Smooth muscle cell (in vitro differentiated cells): ENCODE data around the gene DDX1. TPM values are rescaled to one million over a fixed set of nuclear protein-coding genes. Genes with fewer than 3 reads are reported as not detected.

ENCODE experiments used
- DNase-seq: peaks from one replicate; lab custom pipeline; 2025; ENCODE audit not compliant: unreplicated experiment; lab: John Stamatoyannopoulos, UW
- H2AFZ ChIP-seq: fragments of 200-600 bp; sonication (generic); 2 replicates; pipeline ENCODE4 v1.6.0; 2016; ENCODE audit warnings: antibody characterized with exemption, low read depth, mild to moderate bottlenecking
- H3F3A ChIP-seq: fragments of 200-600 bp; sonication (generic); 2 replicates; pipeline ENCODE4 v1.6.0; 2017; ENCODE audit warnings: antibody characterized with exemption, low read depth
- H3K27ac ChIP-seq: fragments of 200-600 bp; sonication (generic); 2 replicates; pipeline ENCODE4 v1.5.1; 2016; ENCODE audit warnings: low read depth, mild to moderate bottlenecking
- H3K27me3 ChIP-seq: fragments of 200-600 bp; sonication (generic); 2 replicates; pipeline ENCODE4 v1.6.1; 2016; ENCODE audit warnings: low read depth, mild to moderate bottlenecking
- H3K36me3 ChIP-seq: fragments of 200-600 bp; sonication (generic); 2 replicates; pipeline ENCODE4 v1.5.1; 2016; ENCODE audit warnings: low read depth
- H3K4me1 ChIP-seq: fragments of 200-600 bp; sonication (generic); 2 replicates; pipeline ENCODE4 v1.5.1; 2016; ENCODE audit warnings: low read depth
- H3K4me2 ChIP-seq: fragments of 200-600 bp; sonication (generic); 2 replicates; pipeline ENCODE4 v1.6.0; 2016; ENCODE audit warnings: mild to moderate bottlenecking
- H3K4me3 ChIP-seq: fragments of 200-600 bp; sonication (generic); 2 replicates; pipeline ENCODE4 v1.5.1; 2016; ENCODE audit warnings: mild to moderate bottlenecking
- H3K79me2 ChIP-seq: fragments of 200-600 bp; sonication (generic); 2 replicates; pipeline ENCODE4 v1.6.0; 2016; ENCODE audit warnings: low read depth, mild to moderate bottlenecking
- H3K9ac ChIP-seq: fragments of 200-600 bp; sonication (generic); 2 replicates; pipeline ENCODE4 v1.6.0; 2016; ENCODE audit warnings: low read depth
- H3K9me3 ChIP-seq: fragments of 200-600 bp; sonication (generic); replicated peaks from 2 replicates; pipeline ENCODE4 v1.5.1; 2016; ENCODE audit warnings: low read depth
- H4K20me1 ChIP-seq: fragments of 200-600 bp; sonication (generic); 2 replicates; pipeline ENCODE4 v1.6.0; 2016; ENCODE audit warnings: low read depth
- CTCF ChIP-seq: fragments of 200-600 bp; sonication (generic); IDR thresholded peaks from 2 replicates; pipeline ENCODE4 v1.5.1; 2017; ENCODE audit warnings: borderline replicate concordance, mild to moderate bottlenecking, antibody characterized with exemption; ENCODE audit not compliant: insufficient read depth, poor library complexity, severe bottlenecking
- WGBS: methylation state at CpG from one replicate; pipeline ENCODE4 v1.1.7; 2016; ENCODE audit warnings: low lambda C conversion rate; 5-methylcytosine and 5-hydroxymethylcytosine counted together
- polyA plus RNA-seq: library from polyadenylated mRNA; unstranded; fragments of >200 nt; fragmentation: Nextera tagmentation; extraction: Ambion mirVana; gene quantifications from 2 replicates; pipeline ENCODE4 v1.2.1, GENCODE V29; 2016
- total RNA-seq: library from RNA; depleted of rRNA; stranded (reverse); fragments of >200 nt; gene quantifications from 2 replicates; pipeline ENCODE4 v1.2.3, GENCODE V29; 2014

The DDX1 gene
- total and polyA plus RNA-seq, 2 experiments from 2014 or later: 71.3 to 78.7 TPM

GRCh38 chr2:15647622-15648590, 56.2 kb downstream of the DDX1 start:
- TF ChIP-seq CTCF: no peak
- H2AFZ ChIP-seq: no peak overlapping the region
- no peak for DNase-seq
- no peaks in the 10 kb centered on the region for H4K20me1 ChIP-seq
- no peaks in the 10 kb centered on the region for H3F3A ChIP-seq
- H3K9ac ChIP-seq: no peak overlapping the region
- H3K9me3 ChIP-seq: no peaks in the 10 kb centered on the region
- H3K36me3 ChIP-seq: no peaks in the 10 kb centered on the region
- H3K4me1 ChIP-seq: peaks cover 7% of the 10 kb centered on the region
- no peak overlapping the region for H3K4me3 ChIP-seq
- 87% methylated on average over 18 of the region's 18 CpGs for WGBS
- no peak overlapping the region for H3K4me2 ChIP-seq
- no peaks in the 10 kb centered on the region for H3K79me2 ChIP-seq
- H3K27ac ChIP-seq: no peak overlapping the region
- peaks cover 18% of the 10 kb centered on the region for H3K27me3 ChIP-seq

GRCh38 chr2:15648593-15649525, 57.2 kb downstream of the DDX1 start:
- no peaks in the 10 kb centered on the region for H3K4me1 ChIP-seq
- H3F3A ChIP-seq: no peaks in the 10 kb centered on the region
- 89% methylated on average over 10 of the region's 10 CpGs for WGBS
- peaks cover 18% of the 10 kb centered on the region for H3K27me3 ChIP-seq
- TF ChIP-seq CTCF: no peak
- no peak overlapping the region for H3K27ac ChIP-seq
- H3K36me3 ChIP-seq: no peaks in the 10 kb centered on the region
- no peaks in the 10 kb centered on the region for H4K20me1 ChIP-seq
- no peak for DNase-seq
- no peak overlapping the region for H3K4me2 ChIP-seq
- H3K79me2 ChIP-seq: no peaks in the 10 kb centered on the region
- H3K9ac ChIP-seq: no peak overlapping the region
- no peak overlapping the region for H3K4me3 ChIP-seq
- H2AFZ ChIP-seq: no peak overlapping the region
- no peaks in the 10 kb centered on the region for H3K9me3 ChIP-seq

- no peaks in the 10 kb centered on the region for H3K36me3 ChIP-seq
- H3K9ac ChIP-seq: no peak overlapping the region
- peaks cover 18% of the 10 kb centered on the region for H3K27me3 ChIP-seq
- no peaks in the 10 kb centered on the region for H3K79me2 ChIP-seq
- no peaks in the 10 kb centered on the region for H3K9me3 ChIP-seq
- no peak overlapping the region for H3K27ac ChIP-seq
- H4K20me1 ChIP-seq: no peaks in the 10 kb centered on the region
- H3K4me3 ChIP-seq: no peak overlapping the region
- no peak overlapping the region for H2AFZ ChIP-seq
- no peak overlapping the region for H3K4me2 ChIP-seq
- no peak for TF ChIP-seq CTCF
- H3K4me1 ChIP-seq: no peaks in the 10 kb centered on the region
- 86% methylated on average over 14 of the region's 14 CpGs for WGBS
- no peaks in the 10 kb centered on the region for H3F3A ChIP-seq
- no peak for DNase-seq
These were observed 58.0 kb downstream of the DDX1 start for GRCh38 chr2:15649561-15650255.
